C4-2B (cell line): ENCODE measurements around the gene NR4A3.
A peak's percentile ranks its signal among the peaks of the same experiment; 100 is the strongest.
"Not testable (repeated sequence)": the region's sequence is repeated elsewhere in the genome, so short reads cannot be mapped to it uniquely, and the experiment has no call there.

Experiments used
- H3K27ac ChIP-seq: fragments of 450-650 bp; 2 replicates; pipeline ENCODE4 v1.5.1; 2017
- CTCF ChIP-seq: fragments of 450-650 bp; conservative IDR thresholded peaks from 2 replicates; pipeline ENCODE4 v1.5.1; 2017; ENCODE audit warnings: mild to moderate bottlenecking
- ZFX ChIP-seq: fragments of 450-650 bp; IDR thresholded peaks from 2 replicates; pipeline ENCODE4 v1.6.1; 2017

The NR4A3 gene

GRCh38 chr9:99821396-99822108 is at the start of gene NR4A3:
TSS of gene NR4A3 (plus strand) at chr9:99821885. CDS start at chr9:99828043, 6,158 bp downstream.
- TF ChIP-seq ZFX = no peak
- peak; percentile 20 for TF ChIP-seq CTCF
- peak within 1 kb of the TSS; percentile 58 for H3K27ac ChIP-seq

- no peak overlapping the region for H3K27ac ChIP-seq
Observed at GRCh38 chr9:99773468-99774138, 48.1 kb upstream of the NR4A3 start.

GRCh38 chr9:99778308-99778707 is 43.4 kb upstream of the NR4A3 start:
- no peak overlapping the region for H3K27ac ChIP-seq
- no peak for TF ChIP-seq ZFX
- TF ChIP-seq CTCF = no peak

More at GRCh38 chr9:99773468-99774138, 48.1 kb upstream of the NR4A3 start:
- TF ChIP-seq CTCF = no peak
- TF ChIP-seq ZFX = no peak

GRCh38 chr9:99778836-99779235 is 42.8 kb upstream of the NR4A3 start:
- no peak overlapping the region for H3K27ac ChIP-seq
- no peak for TF ChIP-seq ZFX
- TF ChIP-seq CTCF = no peak

GRCh38 chr9:99779277-99779676 is 42.4 kb upstream of the NR4A3 start:
- no peak overlapping the region for H3K27ac ChIP-seq
- TF ChIP-seq ZFX (no peak), CTCF (no peak)

GRCh38 chr9:99782349-99782748 is 39.3 kb upstream of the NR4A3 start:
- H3K27ac ChIP-seq = not testable (repeated sequence)

- TF ChIP-seq CTCF (no peak), ZFX (no peak)
- no peak overlapping the region for H3K27ac ChIP-seq
Observed at GRCh38 chr9:99782962-99783718, 38.5 kb upstream of the NR4A3 start.
